ENCODE measurements around the gene MT1F.
"Not testable (repeated sequence)": the region's sequence is repeated elsewhere in the genome, so short reads cannot be mapped to it uniquely, and the experiment has no call there.

MT1F gene

DNA sequence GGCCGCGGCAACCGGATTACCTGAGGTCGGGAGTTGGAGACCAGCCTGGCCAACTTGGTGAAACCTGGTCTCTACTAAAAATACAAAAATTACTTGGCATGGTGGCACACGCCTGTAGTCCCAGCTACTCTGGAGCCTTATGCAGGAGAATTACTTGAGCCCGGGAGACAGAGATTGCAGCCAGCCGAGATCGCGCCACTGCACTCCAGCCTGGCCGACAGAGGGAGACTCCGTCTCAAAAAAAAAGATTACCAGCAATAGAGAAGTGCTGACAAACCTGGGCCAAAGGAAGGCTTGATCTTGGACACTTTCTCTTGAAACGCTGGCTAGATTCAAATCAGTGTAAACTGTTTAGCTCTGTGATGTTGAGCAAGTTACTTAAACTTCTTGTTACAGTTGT lies 16.2 kb downstream of the MT1F start:
- no peak for FAIRE-seq

GRCh38 chr16:56674570-56674969 lies 16.8 kb downstream of the MT1F start:
- FAIRE-seq = not testable (repeated sequence)

DNA sequence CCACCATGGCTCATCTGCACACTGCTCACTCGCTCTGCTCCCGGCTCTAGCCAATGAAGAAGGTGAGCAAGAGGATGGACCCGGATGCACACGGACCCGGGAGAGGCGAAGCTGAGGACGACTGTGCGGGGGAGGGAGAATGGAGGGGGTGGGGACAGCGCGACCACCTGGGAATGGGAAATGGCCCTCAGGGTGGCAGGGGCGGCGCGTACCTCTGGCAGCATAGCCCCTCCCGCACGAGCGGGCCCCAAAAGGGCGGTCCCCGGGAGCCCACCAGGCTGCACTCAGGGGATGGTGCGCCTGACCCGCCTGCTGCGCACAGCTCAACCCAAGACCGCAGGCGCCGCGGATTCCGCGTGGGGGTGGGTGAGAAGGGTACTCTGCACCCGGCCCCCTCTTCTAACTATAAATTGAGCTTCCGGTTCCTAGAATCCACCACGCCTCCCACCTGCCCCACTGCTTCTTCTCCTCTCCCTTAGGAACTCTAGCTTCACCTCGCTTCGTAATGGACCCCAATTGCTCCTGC lies 18.0 kb downstream of the MT1F start:
- FAIRE-seq = no peak

- no peak for FAIRE-seq
These were observed 19.7 kb downstream of the MT1F start for GRCh38 chr16:56677474-56677873.

DNA sequence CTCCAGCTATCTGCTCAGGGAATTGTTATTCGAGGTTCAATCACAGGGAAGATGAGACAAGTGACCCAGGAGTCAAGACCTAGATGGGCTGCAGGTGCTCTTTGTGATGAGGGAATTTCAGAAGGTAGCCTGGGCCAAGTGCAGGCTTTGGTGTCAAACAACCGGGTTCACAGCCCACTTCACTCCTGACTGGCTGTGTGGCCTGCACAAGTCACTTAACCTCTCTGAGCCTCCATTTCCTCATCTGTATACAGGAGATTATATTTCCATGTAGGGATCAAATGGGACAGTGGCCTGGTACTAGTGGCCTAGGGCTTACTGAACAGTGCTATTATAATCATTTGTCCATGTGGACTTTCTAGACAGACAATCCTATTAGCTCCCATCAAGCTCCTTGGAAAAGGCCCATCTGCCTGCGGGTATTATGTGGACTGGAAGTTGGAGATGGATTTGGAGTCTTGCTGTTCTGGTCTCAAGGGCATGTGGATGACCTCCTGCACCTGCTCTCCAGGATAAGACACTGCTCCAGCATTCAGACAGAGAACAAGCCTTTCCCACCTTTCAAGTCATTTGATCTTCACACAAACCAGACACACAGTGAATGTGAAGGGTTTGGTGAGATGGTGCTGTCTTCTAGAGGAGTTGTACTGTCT lies 21.4 kb downstream of the MT1F start:
- no peak for FAIRE-seq

DNA sequence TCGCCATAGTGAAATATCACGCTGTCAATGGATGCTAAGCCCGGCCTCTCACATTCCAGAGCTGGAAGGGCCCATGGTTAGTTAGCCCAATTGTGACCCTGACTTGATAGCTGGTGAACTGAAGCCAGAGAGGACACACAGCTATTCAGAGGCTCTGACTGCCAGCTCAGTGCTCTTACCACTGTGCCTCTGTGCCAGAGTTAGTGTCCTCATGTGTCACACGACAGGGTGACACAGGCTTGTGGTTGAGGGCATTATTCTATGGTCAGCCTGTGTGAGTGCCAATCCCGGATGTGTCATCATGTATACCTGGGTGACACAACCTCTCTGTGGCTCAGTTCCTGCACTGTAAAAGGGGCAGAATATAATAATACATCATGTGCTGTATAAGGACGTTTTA lies 22.1 kb downstream of the MT1F start:
- no peak for FAIRE-seq

DNA sequence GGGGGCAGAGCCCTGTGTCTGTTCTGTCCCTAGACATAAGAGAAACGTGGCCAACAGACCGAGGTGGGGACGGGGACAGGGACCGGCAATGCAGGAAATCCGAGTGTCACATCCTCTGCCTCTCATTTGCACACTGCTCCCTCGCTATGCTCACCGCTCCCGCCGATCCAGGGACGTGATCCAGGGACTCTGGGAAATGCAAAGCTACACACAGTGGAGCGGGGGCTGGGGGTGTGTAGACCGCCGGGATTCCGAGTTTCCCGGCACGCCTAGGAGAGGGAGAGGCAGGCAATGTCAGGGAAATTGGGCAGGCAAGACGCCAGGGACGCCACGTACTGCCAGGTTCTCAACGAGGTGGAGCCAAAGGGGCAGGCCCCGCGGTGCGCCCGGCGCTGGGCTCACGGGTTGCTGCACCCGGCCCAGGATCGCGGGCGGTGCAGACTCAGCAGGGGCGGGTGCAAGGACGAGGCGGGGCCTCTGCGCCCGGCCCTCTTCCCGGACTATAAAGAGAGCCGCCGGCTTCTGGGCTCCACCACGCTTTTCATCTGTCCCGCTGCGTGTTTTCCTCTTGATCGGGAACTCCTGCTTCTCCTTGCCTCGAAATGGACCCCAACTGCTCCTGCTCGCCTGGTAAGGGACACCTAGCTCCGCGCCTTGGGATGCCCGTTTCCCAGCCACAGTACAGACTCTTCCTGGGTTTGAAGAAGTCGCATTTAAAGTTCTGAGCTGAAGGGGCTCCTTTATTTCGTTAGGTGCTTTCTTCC lies 24.4 kb downstream of the MT1F start, which contains the start of gene MT1X:
Gene MT1X (plus strand): TSS at position 532 of the 764 bp plus-strand sequence. CDS start 71 bp downstream, at position 603.
- FAIRE-seq = no peak

DNA sequence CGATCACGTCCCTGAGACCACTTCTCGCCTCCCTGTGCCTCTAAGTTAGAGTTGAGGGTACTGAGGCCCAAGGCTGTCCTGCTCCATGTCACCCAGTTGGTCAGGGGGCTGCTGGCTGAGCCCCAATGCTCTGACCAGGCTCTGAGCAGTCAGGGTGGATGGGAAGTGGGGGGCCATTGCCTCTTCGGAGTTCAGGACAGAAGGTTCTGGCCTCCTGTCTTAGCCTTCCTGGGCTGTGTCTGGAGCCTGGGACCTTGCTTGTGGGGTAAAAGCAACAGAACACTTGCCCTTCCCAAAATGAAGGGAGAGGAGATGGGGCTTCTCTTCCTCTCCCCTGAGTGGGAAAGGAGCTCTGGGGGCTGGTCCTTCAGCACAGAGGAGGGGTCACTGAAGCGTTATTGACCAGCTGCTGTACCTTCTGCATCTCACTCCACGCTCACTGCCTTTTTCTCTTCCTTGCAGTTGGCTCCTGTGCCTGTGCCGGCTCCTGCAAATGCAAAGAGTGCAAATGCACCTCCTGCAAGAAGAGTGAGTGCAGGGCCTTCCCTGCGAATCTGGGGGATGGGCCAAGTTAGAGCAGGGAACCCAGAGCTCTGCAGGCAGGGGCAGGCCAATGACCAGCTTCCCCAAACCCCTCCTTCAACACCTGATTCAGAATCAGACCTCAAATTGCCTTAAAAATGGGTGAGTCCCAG lies 25.1 kb downstream of the MT1F start:
- FAIRE-seq = no peak

DNA sequence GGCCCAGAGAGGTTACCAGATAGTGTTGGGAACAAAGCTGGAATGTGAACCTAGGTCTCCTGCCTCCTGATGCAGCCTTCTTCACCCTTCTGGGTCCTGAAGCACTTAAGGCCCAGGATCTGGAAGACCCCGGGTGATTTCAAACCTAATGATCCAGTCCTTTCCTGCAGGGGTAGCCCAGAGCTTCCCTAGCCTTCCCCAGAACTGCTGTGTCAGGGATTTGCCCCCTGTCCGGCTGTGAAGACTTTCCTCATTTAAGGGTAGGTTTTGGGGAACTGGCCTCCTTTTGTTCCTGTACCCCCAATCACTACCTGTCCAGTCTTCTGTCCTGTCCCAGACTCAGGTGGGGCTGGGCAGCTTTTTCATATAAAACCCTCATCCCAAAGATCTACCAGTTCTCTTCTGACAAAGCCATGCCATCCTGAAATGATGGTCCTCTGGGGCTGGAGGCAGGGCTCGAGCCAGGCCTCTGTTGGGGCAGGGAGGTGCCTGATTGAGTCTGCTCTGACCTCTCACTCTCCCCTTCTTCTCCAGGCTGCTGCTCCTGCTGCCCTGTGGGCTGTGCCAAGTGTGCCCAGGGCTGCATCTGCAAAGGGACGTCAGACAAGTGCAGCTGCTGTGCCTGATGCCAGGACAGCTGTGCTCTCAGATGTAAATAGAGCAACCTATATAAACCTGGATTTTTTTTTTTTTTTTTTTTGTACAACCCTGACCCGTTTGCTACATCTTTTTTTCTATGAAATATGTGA lies 25.8 kb downstream of the MT1F start:
- no peak for FAIRE-seq

DNA sequence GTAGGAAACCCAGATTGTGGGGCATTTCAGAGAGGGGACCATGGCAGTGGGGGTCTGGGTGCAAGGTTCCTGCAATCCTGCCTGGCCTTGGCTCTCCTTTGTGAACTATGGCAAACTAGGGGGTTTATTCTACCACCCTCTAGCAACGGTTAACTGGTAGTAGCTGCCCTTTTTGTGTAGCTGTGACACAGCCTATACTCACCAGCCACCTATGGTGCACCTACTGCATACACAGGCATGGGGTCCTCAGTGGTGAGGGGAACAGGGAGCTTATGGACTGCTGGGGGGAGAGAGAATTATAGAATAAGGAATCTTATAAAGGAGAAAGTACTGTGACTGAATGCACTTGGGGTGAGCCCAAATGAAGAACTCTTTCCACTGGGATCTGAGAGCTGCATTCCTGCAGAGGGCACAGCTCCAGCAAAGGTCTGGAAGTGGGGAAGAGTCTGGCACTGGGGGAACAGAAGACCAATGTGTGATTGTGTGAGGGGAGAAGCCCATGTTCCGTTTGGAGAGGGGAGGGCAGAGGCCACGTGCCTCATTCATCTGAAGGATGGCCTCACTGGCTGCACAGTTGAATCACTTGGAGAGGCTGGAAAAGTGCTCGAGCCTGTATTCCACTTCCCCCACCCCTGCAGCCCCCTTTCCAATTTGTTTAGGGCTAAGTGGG lies 26.6 kb downstream of the MT1F start:
- FAIRE-seq = no peak

GRCh38 chr16:56684926-56685590 lies 27.3 kb downstream of the MT1F start:
- FAIRE-seq = no peak

GRCh38 chr16:56686758-56687157 lies 29.0 kb downstream of the MT1F start:
- FAIRE-seq = no peak

DNA sequence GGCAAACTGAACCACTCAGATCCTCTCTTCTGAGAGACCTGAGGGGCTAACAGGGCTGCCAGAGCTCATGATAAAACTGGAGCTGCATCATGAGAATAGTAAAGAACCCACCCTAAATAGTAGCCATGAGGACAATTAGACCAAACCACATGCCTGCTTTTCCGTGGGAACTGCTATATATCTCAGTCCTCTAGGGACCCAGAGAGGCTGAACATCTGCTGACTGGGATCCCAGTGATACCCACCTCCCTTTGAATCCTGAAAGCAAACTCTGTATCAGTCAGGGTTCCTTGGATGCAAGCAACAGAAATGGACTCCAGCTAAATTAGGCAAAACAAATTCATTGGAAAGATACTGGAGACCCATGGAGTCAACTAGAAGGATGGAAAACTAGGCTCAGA lies 31.0 kb downstream of the MT1F start:
- FAIRE-seq = no peak

- FAIRE-seq = no peak
These were observed 31.4 kb downstream of the MT1F start for GRCh38 chr16:56689171-56689570.

GRCh38 chr16:56690420-56691122 lies 32.8 kb downstream of the MT1F start:
- no peak for FAIRE-seq

DNA sequence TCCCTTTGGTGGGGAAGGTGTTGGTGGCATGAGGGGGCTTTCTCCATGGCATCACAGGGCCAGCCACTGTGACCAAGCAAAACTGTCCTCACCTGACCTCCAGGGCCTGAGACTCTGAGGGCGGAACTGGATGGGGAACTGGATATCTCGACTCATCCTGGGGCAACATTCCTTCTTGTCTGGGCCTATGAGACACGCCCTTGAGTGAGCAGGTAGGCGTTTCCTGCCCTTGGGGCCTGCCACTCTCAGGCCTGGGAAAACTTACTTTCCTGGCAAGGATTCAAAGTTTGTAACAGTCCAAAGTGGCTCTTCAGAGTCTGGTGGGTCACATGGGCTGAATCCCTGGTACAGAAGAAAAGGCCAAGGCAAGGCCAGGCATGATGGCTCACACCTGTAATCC lies 34.1 kb downstream of the MT1F start:
- FAIRE-seq = no peak

DNA sequence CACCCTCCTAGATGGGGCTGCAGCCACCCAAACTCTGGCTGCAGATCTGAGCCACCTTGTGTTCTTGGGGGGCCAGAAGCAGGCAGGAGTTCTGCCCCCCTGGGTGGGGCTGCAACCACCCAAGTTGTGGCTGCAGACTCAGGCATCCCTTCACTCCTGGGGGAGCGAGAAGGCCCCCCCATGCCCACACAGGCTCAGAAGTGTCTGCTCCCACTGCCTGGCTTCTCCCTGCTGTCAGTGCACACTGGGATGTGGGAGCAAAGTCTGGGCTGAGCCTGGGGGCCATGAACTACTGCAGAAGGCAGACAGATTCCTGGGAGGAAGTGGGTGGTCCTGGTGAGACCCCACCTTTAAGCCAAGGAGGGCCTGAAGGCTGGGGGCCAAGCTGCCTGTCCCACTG lies 37.5 kb downstream of the MT1F start:
- no peak for FAIRE-seq

GRCh38 chr16:56697456-56698155 lies 39.8 kb downstream of the MT1F start:
- no peak for FAIRE-seq

GRCh38 chr16:56700195-56700594 lies 42.4 kb downstream of the MT1F start:
- FAIRE-seq = no peak

GRCh38 chr16:56700631-56701030 lies 42.9 kb downstream of the MT1F start:
- FAIRE-seq = no peak

Data from islet of Langerhans (tissue), 1 donor.